Measurements from ENCODE around the gene PCBD2.

GRCh38 chr5:134913795-134914194 lies 8.9 kb downstream of the PCBD2 start:
- TF ChIP-seq MAX (IDR thresholded peaks at IDR 0.05) (no peak), JUN (IDR thresholded peaks at IDR 0.05; ENCODE audit: low read depth, low read length) (no peak), POLR2AphosphoS5 (IDR thresholded peaks at IDR 0.05; ENCODE audit: low read depth, low read length) (no peak), CTCF (IDR thresholded peaks at IDR 0.05; ENCODE audit: control extremely low read depth in 1 of 3, insufficient read depth in 1 of 3, low read depth in 1 of 3, low read length in 3 of 3) (no peak), POLR2A (IDR thresholded peaks at IDR 0.05; ENCODE audit: control extremely low read depth in 1 of 2, low read depth in 2 of 2, low read length in 2 of 2) (no peak), KDM5A (IDR thresholded peaks at IDR 0.05; ENCODE audit: low read length) (no peak), GABPA (IDR thresholded peaks at IDR 0.05; ENCODE audit: borderline replicate concordance, insufficient read depth, low read length) (no peak)
